HTR-8/SVneo (cell line): Measurements from ENCODE around the gene GATAD2A.

ENCODE experiments used
- DNase-seq: peaks from one replicate; pipeline ENCODE4 v3.0.0; 2011; ENCODE audit warnings: low spot score, mixed read lengths; ENCODE audit not compliant: insufficient read length
- FAIRE-seq: peaks from 2 replicates; lab custom pipeline; 2011; peaks lifted over from hg19 to GRCh38; lab: Jason Lieb, UNC

Gene GATAD2A

DNA sequence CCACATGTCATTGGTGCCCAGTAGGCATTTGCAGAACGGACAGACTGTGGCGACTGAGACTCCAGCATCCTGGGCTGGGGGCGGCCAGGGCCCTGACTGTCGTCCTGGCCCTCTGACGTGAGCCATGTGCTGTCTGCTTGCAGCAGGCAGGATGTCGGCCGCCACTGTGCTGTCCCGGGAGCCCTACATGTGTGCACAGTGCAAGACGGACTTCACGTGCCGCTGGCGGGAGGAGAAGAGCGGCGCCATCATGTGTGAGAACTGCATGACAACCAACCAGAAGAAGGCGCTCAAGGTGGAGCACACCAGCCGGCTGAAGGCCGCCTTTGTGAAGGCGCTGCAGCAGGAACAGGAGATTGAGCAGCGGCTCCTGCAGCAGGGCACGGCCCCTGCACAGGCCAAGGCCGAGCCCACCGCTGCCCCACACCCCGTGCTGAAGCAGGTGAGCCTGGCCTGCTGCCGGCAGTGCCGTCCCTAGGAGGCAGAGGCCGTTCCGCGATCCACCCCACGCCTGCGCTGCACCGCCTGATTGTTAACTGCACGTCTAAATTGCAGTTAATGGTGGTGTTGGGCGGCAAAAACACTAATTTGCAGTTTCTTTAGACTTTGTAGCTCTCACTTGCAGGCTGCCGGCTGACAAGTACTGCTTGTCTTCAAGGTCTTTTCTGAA, 95.6 kb downstream of the GATAD2A start:
- FAIRE-seq (no peak), DNase-seq (no peak)

GRCh38 chr19:19501798-19502197, 96.3 kb downstream of the GATAD2A start:
- FAIRE-seq (no peak), DNase-seq (no peak)

DNA sequence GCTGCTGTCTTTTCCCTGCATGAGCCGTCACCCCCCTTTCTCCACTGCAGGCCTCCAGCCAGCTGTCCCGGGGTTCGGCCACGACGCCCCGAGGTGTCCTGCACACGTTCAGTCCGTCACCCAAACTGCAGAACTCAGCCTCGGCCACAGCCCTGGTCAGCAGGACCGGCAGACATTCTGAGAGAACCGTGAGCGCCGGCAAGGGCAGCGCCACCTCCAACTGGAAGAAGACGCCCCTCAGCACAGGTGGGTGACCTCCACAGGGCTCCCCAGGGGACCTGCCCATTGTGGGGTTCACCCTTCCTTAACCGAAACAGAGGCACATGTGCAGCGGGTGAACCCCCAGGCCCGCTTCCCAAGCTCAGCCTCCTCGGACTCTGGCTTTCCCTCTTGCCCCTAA, 96.8 kb downstream of the GATAD2A start:
- DNase-seq (no peak), FAIRE-seq (no peak)

GRCh38 chr19:19502808-19503602, 97.5 kb downstream of the GATAD2A start:
- DNase-seq: no peak
- FAIRE-seq: no peak

DNA sequence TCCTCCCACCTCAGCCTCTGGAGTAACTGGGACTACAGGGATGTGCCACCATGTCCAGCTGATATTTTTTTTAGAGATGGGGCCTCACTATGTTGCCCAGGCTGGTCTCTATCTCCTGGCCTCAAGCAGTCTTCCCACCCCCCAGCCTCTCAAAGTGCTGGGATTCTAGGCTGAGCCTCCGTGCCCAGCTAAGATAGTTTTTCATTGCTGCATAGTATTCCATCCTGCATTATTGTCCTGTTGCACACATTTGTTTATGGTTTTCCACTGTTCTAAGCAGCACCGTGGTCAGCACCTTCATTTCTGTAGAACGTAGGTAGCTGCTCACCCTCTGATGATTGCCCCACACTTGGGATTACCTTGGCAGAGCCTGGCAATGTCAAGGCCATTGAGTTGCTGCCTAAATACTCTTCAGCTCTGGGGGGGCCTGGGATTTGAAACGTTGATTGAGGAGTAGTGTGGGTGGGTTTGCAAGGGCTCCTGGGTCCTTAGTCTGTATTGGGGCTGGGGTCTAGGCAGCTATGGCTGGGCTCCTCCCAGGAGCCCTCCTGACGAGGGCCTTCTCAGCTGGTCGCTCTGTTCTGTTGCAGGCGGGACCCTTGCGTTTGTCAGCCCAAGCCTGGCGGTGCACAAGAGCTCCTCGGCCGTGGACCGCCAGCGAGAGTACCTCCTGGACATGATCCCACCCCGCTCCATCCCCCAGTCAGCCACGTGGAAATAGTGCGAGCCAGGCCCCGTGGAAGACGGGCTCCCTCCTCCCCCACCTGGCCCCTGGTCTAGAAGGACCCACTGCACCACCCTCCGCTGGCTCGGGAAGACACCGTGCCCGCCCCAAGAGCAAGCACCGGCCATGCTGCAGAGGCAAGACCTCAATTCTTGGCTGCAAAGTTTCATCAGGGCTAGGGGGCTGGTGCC, 99.5 kb downstream of the GATAD2A start:
- FAIRE-seq (no peak), DNase-seq (no peak)

- FAIRE-seq (no peak), DNase-seq (no peak)
Observed at GRCh38 chr19:19505669-19506326, 100.3 kb downstream of the GATAD2A start.

GRCh38 chr19:19506592-19506991, 101.1 kb downstream of the GATAD2A start:
- FAIRE-seq (no peak), DNase-seq (no peak)

GRCh38 chr19:19507354-19507753, 101.9 kb downstream of the GATAD2A start:
- DNase-seq (no peak), FAIRE-seq (no peak)

DNA sequence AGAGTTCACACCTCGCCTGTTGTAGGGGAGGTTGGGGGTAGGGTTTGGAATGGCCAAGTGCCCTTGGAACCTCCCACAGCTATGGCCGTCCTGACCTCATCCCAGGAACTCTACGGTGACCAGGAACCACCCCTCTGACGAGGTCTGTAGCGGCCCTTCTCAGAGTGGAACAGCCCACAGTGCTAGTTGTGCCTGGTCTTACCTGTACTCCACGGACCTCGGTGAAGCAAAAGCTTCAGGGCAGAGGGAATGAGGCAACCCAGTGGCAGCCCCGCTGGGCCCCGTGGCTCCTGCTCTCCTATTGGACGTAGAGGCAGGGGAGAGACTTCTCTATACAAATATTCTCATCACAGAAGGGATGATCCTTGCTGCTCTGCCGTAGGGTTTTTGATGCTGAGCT, 102.7 kb downstream of the GATAD2A start:
- DNase-seq: no peak

DNA sequence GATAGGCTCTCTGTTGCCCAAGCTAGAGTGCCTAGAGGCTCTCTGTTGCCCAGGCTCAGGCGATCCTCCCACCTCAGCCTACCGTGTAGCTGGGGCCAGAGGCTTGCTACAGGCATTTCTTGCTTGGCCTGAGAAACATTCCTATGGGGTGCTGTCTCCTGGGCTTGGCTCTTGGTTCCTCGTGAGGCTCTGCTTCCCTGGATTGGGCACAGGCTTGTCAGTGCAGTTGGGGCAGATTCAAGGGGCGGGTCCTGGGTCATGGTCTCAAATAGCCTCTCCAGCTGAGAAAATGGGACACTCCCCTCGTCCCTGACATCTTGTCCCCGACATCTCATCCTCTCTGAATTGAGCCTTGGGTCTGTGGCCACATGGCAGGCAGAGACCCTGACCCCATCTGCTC, 105.0 kb downstream of the GATAD2A start:
- FAIRE-seq: no peak
- DNase-seq: no peak

More for the DNA sequence above, 102.7 kb downstream of the GATAD2A start:
- no peak for FAIRE-seq

- DNase-seq: no peak
- FAIRE-seq: no peak
Observed at GRCh38 chr19:19513682-19514081, 108.2 kb downstream of the GATAD2A start.

DNA sequence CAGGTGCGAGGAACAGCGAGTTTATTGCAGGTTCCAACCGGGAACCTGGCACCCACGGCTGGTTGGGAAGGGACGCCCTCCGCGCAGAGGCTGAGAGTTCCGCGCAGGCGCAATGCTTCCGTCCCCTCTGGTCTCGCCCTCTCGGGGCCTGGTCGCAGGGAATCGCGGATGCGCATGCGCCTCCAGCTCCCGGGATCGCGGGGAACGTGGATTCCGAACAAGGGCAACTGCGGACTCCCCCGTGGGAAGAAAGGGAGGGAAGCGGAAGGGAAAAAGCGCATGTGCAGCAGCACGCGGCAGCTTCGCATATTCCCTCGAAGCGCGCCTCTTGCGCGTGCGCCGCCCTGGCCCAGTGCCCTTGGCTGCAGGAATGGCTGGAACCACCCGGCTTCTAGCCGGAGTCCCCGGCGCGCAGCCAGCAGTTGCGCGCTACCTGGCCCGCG, 108.8 kb downstream of the GATAD2A start:
- DNase-seq: no peak
- FAIRE-seq: no peak

DNA sequence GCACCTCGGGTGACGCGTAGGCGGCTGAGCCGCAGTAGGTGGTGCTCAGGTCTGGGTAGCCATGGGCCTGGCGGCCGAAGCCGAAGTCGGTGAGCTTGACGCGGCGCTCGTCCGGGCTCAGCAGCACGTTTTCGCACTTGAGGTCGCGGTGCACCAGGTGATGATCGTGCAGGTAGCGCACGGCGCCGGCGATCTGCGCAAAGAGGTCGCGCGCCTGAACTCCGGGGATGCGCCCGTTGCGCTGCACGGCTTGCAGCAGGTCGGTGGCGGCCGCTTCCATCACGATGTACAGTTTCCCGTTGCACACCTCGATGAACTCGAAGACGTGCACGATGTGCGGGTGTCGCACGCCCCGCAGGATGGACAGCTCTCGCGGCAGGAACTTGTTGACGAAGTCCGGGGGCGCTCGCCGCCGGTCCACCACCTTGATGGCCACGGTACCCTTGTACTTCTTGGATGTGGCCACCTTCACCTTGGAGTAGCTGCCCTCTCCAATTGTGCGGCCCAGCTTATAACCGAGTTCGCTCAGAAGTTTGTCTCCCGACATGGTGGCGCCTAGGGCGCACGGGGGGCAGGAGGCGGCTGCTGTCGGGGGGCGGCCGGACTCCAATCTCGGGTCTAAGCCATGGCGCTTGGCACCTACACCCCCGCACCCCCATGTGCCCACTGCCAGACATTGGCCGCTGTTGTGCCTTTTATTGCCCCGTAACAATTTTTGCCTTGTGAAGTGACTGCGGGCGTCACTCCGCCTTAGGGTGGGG, 109.6 kb downstream of the GATAD2A start, which contains the start of gene TSSK6:
TSS of gene TSSK6 (minus strand) at position 668 of the 761 bp plus-strand sequence. CDS start at position 547, 121 bp downstream.
- FAIRE-seq: peak; percentile 51

GRCh38 chr19:19515642-19516519, 110.4 kb downstream of the GATAD2A start, which contains the start of gene NDUFA13:
TSS of gene NDUFA13 (plus strand) at chr19:19516225. CDS start at chr19:19516239, 14 bp downstream.
- FAIRE-seq (peak; percentile 98), DNase-seq (peak; percentile 94)

More for the DNA sequence above, 109.6 kb downstream of the GATAD2A start, which contains the start of gene TSSK6:
- DNase-seq: no peak

GRCh38 chr19:19517235-19517619, 111.8 kb downstream of the GATAD2A start:
- FAIRE-seq: no peak

GRCh38 chr19:19520989-19521388, 115.5 kb downstream of the GATAD2A start:
- FAIRE-seq: no peak
- no peak for DNase-seq

More at GRCh38 chr19:19517235-19517619, 111.8 kb downstream of the GATAD2A start:
- DNase-seq: no peak

GRCh38 chr19:19523177-19523576, 117.7 kb downstream of the GATAD2A start:
- FAIRE-seq (no peak), DNase-seq (no peak)

DNA sequence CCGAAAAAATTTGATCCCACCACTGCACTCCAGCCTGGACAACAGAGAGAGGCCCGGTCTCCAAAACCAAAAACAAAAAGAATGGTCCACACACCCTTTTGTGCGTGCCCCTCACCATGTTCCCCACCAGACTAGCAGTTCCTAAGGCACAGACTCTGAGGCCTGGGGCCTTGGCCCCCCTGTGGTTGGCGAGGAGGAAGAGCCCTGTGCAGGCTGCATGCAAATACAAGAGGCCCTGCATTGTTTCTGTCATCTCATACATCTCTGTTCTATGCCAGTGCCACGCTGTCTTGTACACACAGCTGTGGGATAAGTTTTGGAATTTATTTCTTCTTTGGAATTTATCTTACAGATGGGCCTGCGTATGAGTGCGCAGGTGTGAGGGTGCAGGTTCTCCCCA, 118.6 kb downstream of the GATAD2A start:
- FAIRE-seq (no peak), DNase-seq (no peak)
